ENCODE measurements around the gene DDA1.
"Not testable (repeated sequence)": the region's sequence is repeated elsewhere in the genome, so short reads cannot be mapped to it uniquely, and the experiment has no call there.

The DDA1 gene

DNA sequence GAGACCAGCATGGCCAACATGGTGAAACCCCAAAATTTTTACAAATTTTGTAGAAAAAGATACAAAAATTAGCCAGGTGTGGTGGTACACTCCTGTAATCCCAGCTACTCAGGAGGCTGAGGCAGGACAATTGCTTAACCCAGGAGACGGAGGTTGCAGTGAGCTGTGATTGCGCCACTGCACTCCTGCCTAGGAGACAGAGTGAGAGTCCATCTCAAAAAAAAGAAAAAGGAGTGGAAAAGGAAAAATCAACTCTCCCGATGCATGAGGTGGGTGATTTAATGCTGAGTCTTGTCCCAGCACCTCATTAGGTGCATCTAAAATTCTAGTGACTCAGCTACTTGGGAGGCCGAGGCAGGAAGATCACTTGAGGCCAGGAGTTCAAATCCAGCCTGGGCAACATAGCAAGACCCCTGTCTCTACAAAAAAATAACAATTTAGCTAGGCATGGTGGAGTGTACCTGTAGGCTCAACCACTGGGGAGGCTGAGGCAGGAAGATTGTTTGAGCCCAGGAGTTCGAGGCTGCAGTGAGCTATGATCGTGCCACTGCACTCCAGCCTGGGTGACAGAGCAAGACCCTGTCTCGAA is 47.8 kb downstream of the DDA1 start:
- H3K9me3 ChIP-seq (replicated peaks in 1 of 11), result no peaks in the 10 kb centered on the region
- H3K27ac ChIP-seq, result 0 out of 22 replicates have a peak overlapping the region, but pooled peaks of 1 of the 11 experiments have one; percentile 10
- 0 out of 22 replicates have a peak, but pooled peaks of 1 of the 11 experiments have one; percentile 12 for TF ChIP-seq Cebpa-rat (IDR thresholded peaks at IDR 0.05)
- no peak overlapping the region for H3K4me3 ChIP-seq
- no peaks in the 10 kb centered on the region for H4K20me1 ChIP-seq
- 0 out of 22 replicates have a peak, but pooled peaks cover 0 to 6% (median 0%) of the 10 kb centered on the region in 11 experiments for H3K36me3 ChIP-seq
- no peak overlapping the region; a peak in 2 of 22 replicates for H3K4me2 ChIP-seq
- H3K27me3 ChIP-seq, result no peaks in the 10 kb centered on the region
- no peak overlapping the region for H3K9ac ChIP-seq
- peaks cover 13 to 45% (median 18%) of the 10 kb centered on the region in 10 experiments for H3K4me1 ChIP-seq

DNA sequence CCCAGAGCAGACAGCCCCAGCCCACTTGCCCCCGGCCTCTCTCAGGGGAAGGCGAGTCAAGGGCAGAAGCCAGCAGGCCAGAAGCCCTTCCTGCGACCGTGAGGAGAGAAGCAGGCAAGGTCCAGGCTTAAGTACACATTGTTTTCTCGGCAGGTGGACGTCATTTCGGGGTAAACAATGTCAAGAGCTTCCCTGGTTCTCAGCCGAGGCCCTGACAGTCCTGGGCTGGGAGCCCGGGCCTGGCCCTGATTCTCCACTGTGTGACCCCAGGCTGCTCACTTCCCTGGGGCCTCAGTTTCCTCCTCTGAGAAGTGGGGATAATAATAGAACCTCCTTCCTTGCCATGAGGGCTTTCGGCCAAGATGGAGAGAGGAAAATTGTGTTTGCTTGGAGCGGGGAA is 48.4 kb downstream of the DDA1 start:
- Histone ChIP-seq H3K27ac (0 out of 22 replicates have a peak overlapping the region, but pooled peaks of 1 of the 11 experiments have one; percentile 10), H4K20me1 (no peaks in the 10 kb centered on the region), H3K36me3 (0 out of 22 replicates have a peak, but pooled peaks cover 0 to 6% (median 0%) of the 10 kb centered on the region in 11 experiments), H3K9me3 (replicated peaks in 1 of 11) (no peaks in the 10 kb centered on the region), H3K4me2 (no peak overlapping the region; a peak in 1 of 22 replicates), H3K9ac (no peak overlapping the region), H3K4me1 (peaks cover 7 to 40% (median 13%) of the 10 kb centered on the region in 10 experiments), H3K4me3 (no peak overlapping the region), H3K27me3 (no peaks in the 10 kb centered on the region)
- TF ChIP-seq Cebpa-rat (IDR thresholded peaks at IDR 0.05), result no peak

DNA sequence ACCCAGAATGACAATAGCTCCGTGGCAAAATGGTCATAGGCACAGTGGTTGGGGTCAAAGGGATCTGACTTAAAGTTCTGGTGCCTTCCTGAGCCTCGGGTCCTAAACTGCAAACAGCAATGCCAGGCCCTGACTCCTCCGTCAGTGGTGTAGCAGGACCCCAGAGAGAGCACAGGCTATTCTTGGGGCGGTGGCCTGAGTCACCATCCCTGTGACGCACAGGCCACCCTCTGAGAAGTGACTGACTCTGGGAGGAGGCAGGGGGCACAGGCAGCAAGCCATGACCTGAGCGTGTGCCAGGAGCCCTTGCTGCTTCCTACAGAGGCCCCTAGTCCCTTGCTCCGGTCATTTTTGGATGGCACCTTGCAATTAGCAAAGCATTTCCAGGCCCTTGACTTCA is 49.0 kb downstream of the DDA1 start:
- H3K4me1 ChIP-seq, result peaks cover under 1 to 33% (median 6%) of the 10 kb centered on the region in 10 experiments
- no peak overlapping the region for H3K4me3 ChIP-seq
- H3K9me3 ChIP-seq (replicated peaks in 1 of 11), result no peaks in the 10 kb centered on the region
- 0 out of 22 replicates have a peak, but pooled peaks cover 0 to 6% (median 0%) of the 10 kb centered on the region in 11 experiments for H3K36me3 ChIP-seq
- H3K27me3 ChIP-seq, result no peaks in the 10 kb centered on the region
- no peak overlapping the region for H3K27ac ChIP-seq
- peak overlapping the region in 3 of 11 experiments; percentile 1 to 29 (median 7); a peak in 1 of 22 replicates for H3K4me2 ChIP-seq
- H4K20me1 ChIP-seq, result no peaks in the 10 kb centered on the region
- no peak overlapping the region for H3K9ac ChIP-seq
- no peak for TF ChIP-seq Cebpa-rat (IDR thresholded peaks at IDR 0.05)

DNA sequence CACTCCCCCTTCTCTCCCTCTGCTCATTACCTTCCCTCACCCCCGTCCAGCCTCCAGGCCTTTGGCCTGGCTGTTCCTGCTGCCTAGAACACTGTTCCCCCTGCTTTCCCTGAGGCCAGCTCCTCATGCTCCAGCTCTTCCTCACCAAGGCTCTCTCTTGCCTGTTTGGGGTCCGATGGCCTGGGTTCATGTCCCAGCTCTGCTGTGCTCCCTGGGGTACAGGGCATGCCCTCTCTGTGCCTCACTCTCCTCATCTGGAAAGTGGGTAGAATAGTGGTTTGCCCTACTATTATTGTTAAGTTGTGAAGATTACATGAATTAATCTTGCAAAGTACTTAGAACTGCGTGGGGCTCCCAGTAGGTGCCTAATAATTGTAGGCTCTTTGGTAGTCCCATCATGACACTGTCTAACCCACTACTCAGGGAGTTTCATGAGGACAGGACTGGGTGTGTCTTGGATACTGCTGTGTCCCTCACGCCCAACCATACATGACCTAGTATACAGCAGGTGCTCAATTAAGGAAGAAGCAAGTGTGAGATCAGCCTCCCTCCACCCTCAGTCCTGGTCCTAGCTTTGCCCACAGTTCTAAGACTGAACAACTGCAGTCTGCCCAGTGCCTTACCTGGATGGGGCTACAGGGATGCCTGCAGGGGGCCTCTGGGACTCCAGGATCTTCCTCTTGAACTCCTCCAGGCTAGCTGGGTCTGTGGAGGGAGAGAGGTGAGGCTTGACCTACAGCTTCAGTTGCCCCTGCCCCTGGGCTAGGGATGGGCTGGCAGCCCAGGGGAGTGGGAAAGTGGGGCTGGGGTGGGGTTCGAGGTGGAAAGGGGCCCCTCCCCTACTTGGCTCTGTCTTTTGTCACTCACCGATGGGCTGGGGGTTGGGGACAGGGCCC is 50.8 kb downstream of the DDA1 start:
- H3K4me2 ChIP-seq, result no peak overlapping the region
- no peak overlapping the region for H3K4me3 ChIP-seq
- H3K9me3 ChIP-seq (replicated peaks in 1 of 11), result peaks cover 0 to 7% (median 0%) of the 10 kb centered on the region in 11 experiments; a peak in 1 of 22 replicates
- H3K27ac ChIP-seq, result no peak overlapping the region; a peak in 1 of 22 replicates
- no peaks in the 10 kb centered on the region for H3K27me3 ChIP-seq
- H4K20me1 ChIP-seq, result no peaks in the 10 kb centered on the region
- TF ChIP-seq Cebpa-rat (IDR thresholded peaks at IDR 0.05), result no peak
- H3K36me3 ChIP-seq, result peaks cover 0 to 15% (median 0%) of the 10 kb centered on the region in 11 experiments; a peak in 6 of 22 replicates
- peaks cover 0 to 34% (median 2%) of the 10 kb centered on the region in 10 experiments; a peak in 7 of 20 replicates for H3K4me1 ChIP-seq
- no peak overlapping the region for H3K9ac ChIP-seq

DNA sequence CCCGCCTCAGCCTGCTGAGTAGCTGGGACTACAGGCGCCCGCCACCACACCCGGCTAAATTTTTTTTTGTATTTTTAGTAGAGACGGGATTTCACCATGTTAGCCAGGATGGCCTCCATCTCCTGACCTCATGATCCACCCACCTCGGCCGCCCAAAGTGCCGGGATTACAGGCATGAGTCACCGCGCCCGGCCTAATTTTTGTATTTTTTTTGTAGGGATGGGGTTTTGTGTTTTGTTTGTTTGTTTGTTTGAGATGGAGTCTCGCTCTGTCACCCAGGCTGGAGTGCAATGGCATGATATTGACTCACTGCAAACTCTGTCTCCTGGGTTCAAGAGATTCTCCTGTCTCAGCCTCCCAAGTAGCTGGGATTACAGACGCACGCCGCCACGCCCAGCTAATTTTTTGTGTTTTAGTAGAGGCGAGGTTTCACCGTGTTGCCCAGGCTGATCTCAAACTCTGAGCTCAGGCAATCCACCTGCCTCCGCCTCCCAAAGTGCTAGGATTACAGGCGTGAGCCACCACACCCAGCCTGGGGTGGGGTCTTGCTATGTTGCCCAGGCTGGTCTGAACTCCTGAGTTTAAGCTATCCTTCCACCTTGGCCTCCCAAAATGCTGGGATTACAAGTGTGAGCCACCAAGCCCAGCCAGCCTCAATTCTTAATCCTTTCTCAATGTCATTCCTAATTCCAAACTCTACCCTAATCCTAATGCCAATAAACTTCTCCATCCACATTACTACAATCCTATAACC is 54.7 kb downstream of the DDA1 start:
- not testable (repeated sequence) for H4K20me1 ChIP-seq; H3K27ac ChIP-seq; H3K4me2 ChIP-seq; H3K9me3 ChIP-seq (replicated peaks in 1 of 11); H3K9ac ChIP-seq; H3K27me3 ChIP-seq; H3K4me3 ChIP-seq
- H3K36me3 ChIP-seq, result peaks cover 0 to 25% (median 0%) of the 10 kb centered on the region in 11 experiments; a peak in 7 of 22 replicates
- H3K4me1 ChIP-seq, result peaks cover 10 to 42% (median 28%) of the 10 kb centered on the region in 10 experiments

DNA sequence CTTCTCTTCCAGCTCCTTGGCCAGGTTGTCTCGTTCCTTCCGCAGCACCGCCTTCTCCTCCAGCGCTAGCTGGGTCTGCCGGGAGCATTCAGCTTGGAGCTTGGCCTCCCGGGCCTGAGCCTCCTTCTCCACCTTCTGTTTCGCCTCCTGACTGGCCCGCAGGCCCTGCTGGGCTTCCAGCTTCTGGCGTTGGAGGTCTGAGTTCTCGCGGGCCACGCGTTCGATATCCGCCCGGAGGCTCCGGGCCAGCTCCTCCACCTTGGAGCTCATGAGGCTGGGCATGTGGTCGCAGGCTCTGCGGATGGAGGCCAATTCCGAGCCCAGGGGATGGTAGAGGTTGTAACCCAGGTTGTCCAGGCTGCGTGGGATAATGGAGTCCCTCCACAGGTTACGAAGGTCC is 56.0 kb downstream of the DDA1 start:
- Histone ChIP-seq H3K9me3 (replicated peaks in 1 of 11) (peaks cover 0 to 8% (median 0%) of the 10 kb centered on the region in 11 experiments; a peak in 4 of 22 replicates), H4K20me1 (no peaks in the 10 kb centered on the region), H3K36me3 (peaks cover 0 to 23% (median 0%) of the 10 kb centered on the region in 11 experiments; a peak in 7 of 22 replicates), H3K4me3 (no peak overlapping the region), H3K9ac (no peak overlapping the region), H3K4me2 (no peak overlapping the region), H3K4me1 (peaks cover 23 to 52% (median 40%) of the 10 kb centered on the region in 10 experiments), H3K27me3 (no peaks in the 10 kb centered on the region), H3K27ac (peak overlapping the region in 4 of 11 experiments; percentile 21 to 98 (median 96); a peak in 5 of 22 replicates)
- no peak for TF ChIP-seq Cebpa-rat (IDR thresholded peaks at IDR 0.05)

DNA sequence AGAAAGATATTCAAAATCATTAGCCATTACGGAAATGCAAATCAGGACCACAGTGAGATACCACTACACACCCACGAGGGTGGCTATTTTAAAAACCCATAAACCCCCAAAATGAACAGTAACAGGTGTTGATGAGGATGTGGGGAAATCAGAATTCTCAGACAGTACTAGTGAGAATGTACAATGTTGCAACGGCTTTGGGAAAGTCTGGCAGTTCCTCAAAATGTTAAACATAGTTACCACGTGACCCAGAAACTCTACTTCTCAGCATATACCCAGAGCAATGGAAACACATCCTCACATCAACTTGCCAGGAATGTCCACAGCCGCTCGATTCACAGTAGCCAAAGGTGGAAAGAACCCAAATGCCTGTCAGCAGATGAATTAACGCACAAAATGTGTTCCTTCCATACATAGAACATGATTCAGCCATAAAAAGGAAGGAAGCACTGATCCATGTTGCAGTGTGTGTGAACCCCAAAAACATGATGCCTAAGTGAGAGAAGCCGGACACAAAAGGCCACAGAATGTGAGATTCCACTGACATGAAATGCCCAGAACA is 60.7 kb downstream of the DDA1 start:
- Histone ChIP-seq H3K4me2 (peak overlapping the region; percentile 65 to 90 (median 81)), H3K27me3 (no peaks in the 10 kb centered on the region), H3K27ac (peak overlapping the region; percentile 83 to 99 (median 94)), H3K4me1 (peaks cover 59 to 93% (median 84%) of the 10 kb centered on the region in 10 experiments), H4K20me1 (no peaks in the 10 kb centered on the region), H3K4me3 (peak overlapping the region in 7 of 10 experiments; percentile 8 to 44 (median 21); a peak in 8 of 20 replicates), H3K9ac (peak overlapping the region; percentile 74 to 87 (median 82)), H3K36me3 (peaks cover 0 to 11% (median 0%) of the 10 kb centered on the region in 11 experiments; a peak in 7 of 22 replicates), H3K9me3 (replicated peaks in 1 of 11) (peaks cover 0 to 2% (median 0%) of the 10 kb centered on the region in 11 experiments; a peak in 4 of 22 replicates)
- TF ChIP-seq Cebpa-rat (IDR thresholded peaks at IDR 0.05), result peak in 10 of 11 experiments; percentile 64 to 98 (median 86); a peak in 18 of 22 replicates
